ENCODE results near the gene ATP13A1.

ATP13A1 gene

DNA sequence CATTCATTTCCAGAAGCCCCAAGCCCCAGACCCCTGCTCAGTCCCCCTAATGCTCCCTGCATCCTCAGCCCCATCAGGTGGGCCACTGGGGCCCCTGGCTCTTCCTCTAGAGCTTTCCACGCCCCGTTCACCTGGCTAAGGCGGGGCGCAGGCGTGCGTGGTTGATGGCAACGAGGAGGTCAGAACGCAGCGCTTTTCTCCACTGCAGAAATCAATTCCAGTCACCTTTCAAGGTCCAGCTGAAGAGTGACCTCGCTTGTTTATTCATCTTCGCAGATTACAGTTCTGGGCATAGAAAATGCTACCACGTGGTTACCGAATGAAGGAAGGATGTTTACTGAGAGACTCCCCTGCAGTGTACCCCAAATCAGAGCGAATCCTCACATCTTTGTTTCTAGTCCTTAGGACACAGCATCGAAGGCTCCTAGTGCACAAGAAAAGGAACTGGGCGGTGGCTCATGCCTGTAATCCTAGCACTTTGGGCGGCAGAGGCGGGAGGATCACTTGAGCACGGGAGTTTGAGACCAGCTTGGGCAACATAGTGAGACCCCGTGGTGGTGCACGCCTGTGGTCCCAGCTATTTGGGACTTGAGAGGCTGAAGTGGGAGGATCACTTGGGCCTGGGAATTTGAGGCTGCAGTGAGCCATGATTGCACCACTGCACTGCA, 44.2 kb downstream of the ATP13A1 start:
- WGBS, result 84% methylated on average over 18 of the region's 21 CpGs
- no peak for DNase-seq

GRCh38 chr19:19618219-19619051, 45.0 kb downstream of the ATP13A1 start, which contains the start of gene PBX4:
TSS of gene PBX4 (minus strand) at chr19:19618687. CDS start at chr19:19618629, 58 bp downstream.
- no peak within 1 kb of the TSS for H2BK120ac ChIP-seq (ENCODE audit: low read depth, low read length)
- H3K4me1 ChIP-seq (ENCODE audit: control insufficient read depth, insufficient read depth, low read depth, low read length), result peaks cover 11% of the 10 kb centered on the region
- H3K18ac ChIP-seq (ENCODE audit: low read depth in 1 of 2, low read length in 2 of 2), result peak within 1 kb of the TSS in 1 of 2 experiments; percentile 88
- H3K4me2 ChIP-seq (ENCODE audit: low read length, poor library complexity, severe bottlenecking), result peak within 1 kb of the TSS; percentile 82
- DNase-seq, result peak; percentile 87
- H3K9me3 ChIP-seq (ENCODE audit: control insufficient read depth, low read length), result no peaks in the 10 kb centered on the region
- no peak within 1 kb of the TSS for H2AK5ac ChIP-seq (ENCODE audit: low read length, severe bottlenecking)
- peaks cover 0 to under 1% of the 10 kb centered on the region in 2 experiments for H3K36me3 ChIP-seq (ENCODE audit: control insufficient read depth in 1 of 2, insufficient read depth in 2 of 2, low read depth in 1 of 2, low read length in 2 of 2)
- H3K79me1 ChIP-seq (replicated peaks; ENCODE audit: low read length, poor library complexity, severe bottlenecking), result peaks cover 1% of the 10 kb centered on the region
- H3K27ac ChIP-seq (ENCODE audit: low read length, poor library complexity, severe bottlenecking), result no peak within 1 kb of the TSS
- H4K8ac ChIP-seq (ENCODE audit: low read length), result peak within 1 kb of the TSS; percentile 52
- H2BK5ac ChIP-seq (ENCODE audit: low read depth, low read length, poor library complexity, severe bottlenecking), result no peak within 1 kb of the TSS
- peak within 1 kb of the TSS in 1 of 2 experiments; percentile 83 for H3K14ac ChIP-seq (ENCODE audit: low read length in 2 of 2)
- H2BK12ac ChIP-seq (ENCODE audit: low read length in 2 of 2), result peak within 1 kb of the TSS in 1 of 2 experiments; percentile 92
- peak within 1 kb of the TSS; percentile 55 to 81 for H3K4me3 ChIP-seq (ENCODE audit: insufficient read depth in 1 of 2, low read depth in 1 of 2, low read length in 2 of 2)
- peak within 1 kb of the TSS in 1 of 2 experiments; percentile 85 for H3K23ac ChIP-seq (ENCODE audit: low read length in 2 of 2)
- peak within 1 kb of the TSS; percentile 87 for H2AFZ ChIP-seq (ENCODE audit: low read depth, low read length)
- H4K91ac ChIP-seq (ENCODE audit: low read length), result no peak within 1 kb of the TSS
- WGBS, result 8% methylated on average over 77 of the region's 80 CpGs
- peak within 1 kb of the TSS in 1 of 2 experiments; percentile 54 for H3K4ac ChIP-seq (ENCODE audit: low read depth in 1 of 2, low read length in 2 of 2)
- peak within 1 kb of the TSS; percentile 67 for H3K9ac ChIP-seq (ENCODE audit: low read length)
- H3K27me3 ChIP-seq (ENCODE audit: control insufficient read depth in 1 of 2, insufficient read depth in 1 of 2, low read length in 2 of 2), result no peaks in the 10 kb centered on the region
- H2BK15ac ChIP-seq (ENCODE audit: low read depth, poor library complexity, severe bottlenecking), result no peak within 1 kb of the TSS

More for the DNA sequence above, 44.2 kb downstream of the ATP13A1 start:
- H3K14ac ChIP-seq (ENCODE audit: low read length in 2 of 2), result no peak overlapping the region
- no peaks in the 10 kb centered on the region for H3K27me3 ChIP-seq (ENCODE audit: control insufficient read depth in 1 of 2, insufficient read depth in 1 of 2, low read length in 2 of 2)
- peak overlapping the region; percentile 82 for H3K4me2 ChIP-seq (ENCODE audit: low read length, poor library complexity, severe bottlenecking)
- H2AK5ac ChIP-seq (ENCODE audit: low read length, severe bottlenecking), result no peak overlapping the region
- H2BK5ac ChIP-seq (ENCODE audit: low read depth, low read length, poor library complexity, severe bottlenecking), result no peak overlapping the region
- peaks cover 10% of the 10 kb centered on the region for H3K4me1 ChIP-seq (ENCODE audit: control insufficient read depth, insufficient read depth, low read depth, low read length)
- no peak overlapping the region for H3K4ac ChIP-seq (ENCODE audit: low read depth in 1 of 2, low read length in 2 of 2)
- no peak overlapping the region for H2AFZ ChIP-seq (ENCODE audit: low read depth, low read length)
- H3K4me3 ChIP-seq (ENCODE audit: insufficient read depth in 1 of 2, low read depth in 1 of 2, low read length in 2 of 2), result peak overlapping the region; percentile 4 to 81
- peak overlapping the region; percentile 38 for H3K9ac ChIP-seq (ENCODE audit: low read length)
- no peak overlapping the region for H3K18ac ChIP-seq (ENCODE audit: low read depth in 1 of 2, low read length in 2 of 2)
- H2BK12ac ChIP-seq (ENCODE audit: low read length in 2 of 2), result no peak overlapping the region
- no peak overlapping the region for H2BK120ac ChIP-seq (ENCODE audit: low read depth, low read length)
- no peak overlapping the region for H2BK15ac ChIP-seq (ENCODE audit: low read depth, poor library complexity, severe bottlenecking)
- no peak overlapping the region for H4K91ac ChIP-seq (ENCODE audit: low read length)
- H3K23ac ChIP-seq (ENCODE audit: low read length in 2 of 2), result no peak overlapping the region
- no peak overlapping the region for H3K27ac ChIP-seq (ENCODE audit: low read length, poor library complexity, severe bottlenecking)
- H3K79me1 ChIP-seq (replicated peaks; ENCODE audit: low read length, poor library complexity, severe bottlenecking), result peaks cover 1% of the 10 kb centered on the region
- peaks cover 0 to 9% of the 10 kb centered on the region in 2 experiments for H3K36me3 ChIP-seq (ENCODE audit: control insufficient read depth in 1 of 2, insufficient read depth in 2 of 2, low read depth in 1 of 2, low read length in 2 of 2)
- no peak overlapping the region for H4K8ac ChIP-seq (ENCODE audit: low read length)
- H3K9me3 ChIP-seq (ENCODE audit: control insufficient read depth, low read length), result no peaks in the 10 kb centered on the region

DNA sequence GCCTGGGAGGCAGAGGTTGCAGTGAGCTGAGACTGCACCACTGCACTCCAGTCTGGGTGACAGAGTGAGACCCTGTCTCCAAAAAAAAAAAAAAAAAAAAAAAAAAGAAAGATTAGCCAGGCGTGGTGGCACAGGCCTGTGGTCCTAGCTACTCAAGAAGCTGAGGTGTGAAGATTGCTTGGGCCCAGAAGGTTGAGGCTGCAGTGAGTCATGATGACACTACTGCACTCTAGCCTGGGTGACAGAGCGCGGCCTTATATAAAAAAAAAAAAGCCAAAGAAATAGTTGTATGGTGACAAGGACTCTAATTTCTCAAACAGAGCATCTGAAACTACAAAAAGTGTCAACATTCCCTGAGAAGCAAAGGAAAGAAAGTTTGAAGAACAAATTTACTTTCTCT, 48.4 kb downstream of the ATP13A1 start:
- H2BK12ac ChIP-seq (ENCODE audit: low read length in 2 of 2), result no peak overlapping the region
- no peak overlapping the region for H4K91ac ChIP-seq (ENCODE audit: low read length)
- WGBS, result 86% methylated on average over 1 of the region's 3 CpGs
- DNase-seq, result peak; percentile 25
- H3K9ac ChIP-seq (ENCODE audit: low read length), result no peak overlapping the region
- H3K79me1 ChIP-seq (replicated peaks; ENCODE audit: low read length, poor library complexity, severe bottlenecking), result peaks cover 1% of the 10 kb centered on the region
- H2AFZ ChIP-seq (ENCODE audit: low read depth, low read length), result no peak overlapping the region
- H3K4me1 ChIP-seq (ENCODE audit: control insufficient read depth, insufficient read depth, low read depth, low read length), result peaks cover 12% of the 10 kb centered on the region
- H3K36me3 ChIP-seq (ENCODE audit: control insufficient read depth in 1 of 2, insufficient read depth in 2 of 2, low read depth in 1 of 2, low read length in 2 of 2), result no peaks in the 10 kb centered on the region
- no peaks in the 10 kb centered on the region for H3K9me3 ChIP-seq (ENCODE audit: control insufficient read depth, low read length)
- no peaks in the 10 kb centered on the region for H3K27me3 ChIP-seq (ENCODE audit: control insufficient read depth in 1 of 2, insufficient read depth in 1 of 2, low read length in 2 of 2)
- H3K23ac ChIP-seq (ENCODE audit: low read length in 2 of 2), result no peak overlapping the region
- no peak overlapping the region for H2BK15ac ChIP-seq (ENCODE audit: low read depth, poor library complexity, severe bottlenecking)
- H3K4ac ChIP-seq (ENCODE audit: low read depth in 1 of 2, low read length in 2 of 2), result no peak overlapping the region
- no peak overlapping the region for H3K18ac ChIP-seq (ENCODE audit: low read depth in 1 of 2, low read length in 2 of 2)
- H3K27ac ChIP-seq (ENCODE audit: low read length, poor library complexity, severe bottlenecking), result no peak overlapping the region
- H4K8ac ChIP-seq (ENCODE audit: low read length), result no peak overlapping the region
- H2AK5ac ChIP-seq (ENCODE audit: low read length, severe bottlenecking), result no peak overlapping the region
- H3K4me2 ChIP-seq (ENCODE audit: low read length, poor library complexity, severe bottlenecking), result no peak overlapping the region
- H3K4me3 ChIP-seq (ENCODE audit: insufficient read depth in 1 of 2, low read depth in 1 of 2, low read length in 2 of 2), result no peak overlapping the region
- no peak overlapping the region for H2BK5ac ChIP-seq (ENCODE audit: low read depth, low read length, poor library complexity, severe bottlenecking)
- no peak overlapping the region for H2BK120ac ChIP-seq (ENCODE audit: low read depth, low read length)
- no peak overlapping the region for H3K14ac ChIP-seq (ENCODE audit: low read length in 2 of 2)

DNA sequence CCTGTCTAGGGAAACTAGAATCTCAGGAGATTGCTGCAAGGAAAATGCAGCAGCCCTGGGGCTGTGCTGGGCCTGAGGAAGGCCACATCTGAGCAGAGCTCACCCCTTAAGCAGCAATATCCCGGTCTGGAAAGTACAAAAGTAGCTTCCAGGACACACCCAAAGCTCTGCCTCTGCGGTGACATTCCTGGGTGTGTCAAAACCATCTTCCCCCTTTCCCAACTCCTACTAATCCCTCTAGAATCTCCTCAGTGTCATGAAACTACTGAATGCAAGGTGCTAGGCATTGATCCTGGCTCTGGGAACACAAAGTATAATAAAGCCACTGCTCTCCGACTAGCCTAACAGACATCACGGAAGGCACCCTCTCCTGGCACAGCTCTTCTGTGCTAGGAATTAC, 50.0 kb downstream of the ATP13A1 start:
- H3K4ac ChIP-seq (ENCODE audit: low read depth in 1 of 2, low read length in 2 of 2), result no peak overlapping the region
- H4K91ac ChIP-seq (ENCODE audit: low read length), result no peak overlapping the region
- H3K79me1 ChIP-seq (replicated peaks; ENCODE audit: low read length, poor library complexity, severe bottlenecking), result peaks cover 1% of the 10 kb centered on the region
- no peaks in the 10 kb centered on the region for H3K36me3 ChIP-seq (ENCODE audit: control insufficient read depth in 1 of 2, insufficient read depth in 2 of 2, low read depth in 1 of 2, low read length in 2 of 2)
- no peak overlapping the region for H2AFZ ChIP-seq (ENCODE audit: low read depth, low read length)
- H4K8ac ChIP-seq (ENCODE audit: low read length), result no peak overlapping the region
- H3K9me3 ChIP-seq (ENCODE audit: control insufficient read depth, low read length), result no peaks in the 10 kb centered on the region
- H3K18ac ChIP-seq (ENCODE audit: low read depth in 1 of 2, low read length in 2 of 2), result no peak overlapping the region
- H3K23ac ChIP-seq (ENCODE audit: low read length in 2 of 2), result no peak overlapping the region
- H3K4me1 ChIP-seq (ENCODE audit: control insufficient read depth, insufficient read depth, low read depth, low read length), result peaks cover 8% of the 10 kb centered on the region
- H2BK120ac ChIP-seq (ENCODE audit: low read depth, low read length), result no peak overlapping the region
- no peak overlapping the region for H3K27ac ChIP-seq (ENCODE audit: low read length, poor library complexity, severe bottlenecking)
- H2BK5ac ChIP-seq (ENCODE audit: low read depth, low read length, poor library complexity, severe bottlenecking), result peak overlapping the region; percentile 14
- H2AK5ac ChIP-seq (ENCODE audit: low read length, severe bottlenecking), result no peak overlapping the region
- no peak overlapping the region for H3K14ac ChIP-seq (ENCODE audit: low read length in 2 of 2)
- H2BK15ac ChIP-seq (ENCODE audit: low read depth, poor library complexity, severe bottlenecking), result no peak overlapping the region
- H2BK12ac ChIP-seq (ENCODE audit: low read length in 2 of 2), result no peak overlapping the region
- no peaks in the 10 kb centered on the region for H3K27me3 ChIP-seq (ENCODE audit: control insufficient read depth in 1 of 2, insufficient read depth in 1 of 2, low read length in 2 of 2)
- H3K4me2 ChIP-seq (ENCODE audit: low read length, poor library complexity, severe bottlenecking), result no peak overlapping the region
- WGBS, result 95% methylated on average over 4 of the region's 4 CpGs
- H3K9ac ChIP-seq (ENCODE audit: low read length), result no peak overlapping the region
- no peak for DNase-seq
- no peak overlapping the region for H3K4me3 ChIP-seq (ENCODE audit: insufficient read depth in 1 of 2, low read depth in 1 of 2, low read length in 2 of 2)

All from mesenchymal stem cell (in vitro differentiated cells and primary cell).